B cell (primary cell): ENCODE measurements around the gene BDH2. TPM values are rescaled to one million over a fixed set of nuclear protein-coding genes. Genes with fewer than 3 reads are reported as not detected.

Experiments
- ATAC-seq: fragments of 200-7000 bp; cut with Tn5 transposase; one replicate; pipeline ENCODE4 v1.10.0; 2021; ENCODE audit warnings: low read depth, mild to moderate bottlenecking, moderate number of reproducible peaks, moderate library complexity
- CTCF ChIA-PET: fragments of 350-600 bp; sonication (Branson Sonifier 250); formaldehyde crosslinking; loops from one replicate; lab custom pipeline; 2021; ENCODE audit warnings: antibody characterized with exemption, inconsistent platforms; lab: Charles Lee
- POLR2A ChIA-PET: fragments of 350-600 bp; sonication (Branson Sonifier 250); formaldehyde crosslinking; loops from one replicate; lab custom pipeline; 2021; ENCODE audit warnings: antibody characterized with exemption; lab: Charles Lee
- DNase-seq: peaks from one replicate; pipeline ENCODE4 v3.0.0; 2013
- H2AFZ ChIP-seq: 2 replicates; pipeline ENCODE4 v1.6.1; 2012; ENCODE audit warnings: mild to moderate bottlenecking, low read depth, low read length; ENCODE audit not compliant: insufficient read depth, poor library complexity, severe bottlenecking
- H3K27ac ChIP-seq, 2 donors: 1 replicate in 1 of 2; 2 replicates in 1 of 2; pipeline ENCODE4 v1.5.1; 2012 to 2013; ENCODE audit warnings: low read length in 2 of 2, mild to moderate bottlenecking in 2 of 2, moderate library complexity in 1 of 2
- H3K27me3 ChIP-seq, 4 experiments: fragments of 200-600 bp in 1 of 4; sonication (generic) in 1 of 4; replicated peaks in 1 of 4; 1 replicate in 2 of 4; 2 replicates in 2 of 4; pipeline versions ENCODE4 v1.6.1 to v1.7.0; 2013 to 2016; ENCODE audit warnings: low read length in 3 of 4, mild to moderate bottlenecking in 2 of 4, mixed read lengths in 1 of 4, moderate library complexity in 1 of 4; ENCODE audit not compliant: insufficient read depth in 4 of 4, control insufficient read depth in 3 of 4; ENCODE audit errors: control extremely low read depth in 1 of 4
- H3K36me3 ChIP-seq, 2 experiments: replicated peaks in 1 of 2; 1 replicate in 1 of 2; 2 replicates in 1 of 2; pipeline versions ENCODE4 v1.6.1 to v1.7.1; 2013; ENCODE audit warnings: low read length in 1 of 2; ENCODE audit not compliant: insufficient read depth in 2 of 2, control insufficient read depth in 1 of 2; ENCODE audit errors: control extremely low read depth in 1 of 2, extremely low read depth in 1 of 2
- H3K4me1 ChIP-seq, 2 donors: fragments of 200-600 bp in 1 of 2; sonication (generic) in 1 of 2; 1 replicate in 1 of 2; 2 replicates in 1 of 2; pipeline versions ENCODE4 v1.5.1 to v1.6.1; 2013 to 2017; ENCODE audit warnings: low read length in 2 of 2; ENCODE audit not compliant: control insufficient read depth in 2 of 2, insufficient read depth in 2 of 2
- H3K4me2 ChIP-seq: replicated peaks from 2 replicates; pipeline ENCODE3; 2012; ENCODE audit warnings: mild to moderate bottlenecking, low read depth, low read length; ENCODE audit not compliant: poor library complexity, severe bottlenecking
- H3K4me3 ChIP-seq, 5 experiments: fragments of 200-600 bp in 1 of 5; sonication (generic) in 1 of 5; 1 replicate in 3 of 5; 2 replicates in 2 of 5; pipeline versions ENCODE4 v1.5.1 to v1.7.0; 2011 to 2016; ENCODE audit warnings: low read length in 4 of 5, mild to moderate bottlenecking in 4 of 5, low read depth in 2 of 5, control low read depth in 1 of 5, moderate library complexity in 1 of 5; ENCODE audit not compliant: insufficient read depth in 1 of 5; ENCODE audit errors: control extremely low read depth in 1 of 5, extremely low read depth in 1 of 5
- H3K79me2 ChIP-seq: fragments of 200-600 bp; sonication (generic); one replicate; pipeline ENCODE4 v1.6.0; 2016; ENCODE audit warnings: low read length; ENCODE audit not compliant: control insufficient read depth, insufficient read depth
- H3K9ac ChIP-seq: fragments of 200-600 bp; sonication (generic); 2 replicates; pipeline ENCODE4 v1.6.1; 2017; ENCODE audit warnings: mild to moderate bottlenecking, low read length, moderate library complexity
- H3K9me3 ChIP-seq, 3 donors: one replicate each; pipeline versions ENCODE4 v1.6.1 to v1.7.1; 2013; ENCODE audit warnings: low read length in 2 of 3; ENCODE audit not compliant: control insufficient read depth in 2 of 3, insufficient read depth in 1 of 3; ENCODE audit errors: control extremely low read depth in 1 of 3
- H4K20me1 ChIP-seq: 2 replicates; pipeline ENCODE4 v1.6.0; 2012; ENCODE audit warnings: mild to moderate bottlenecking, low read length; ENCODE audit not compliant: insufficient read depth, control insufficient read depth, poor library complexity, severe bottlenecking
- H3K27ac Mint-ChIP-seq: one replicate; pipeline ENCODE4 v1.8.0; 2021; ENCODE audit warnings: mixed read lengths
- H3K27me3 Mint-ChIP-seq: one replicate; pipeline ENCODE4 v1.8.0; 2021; ENCODE audit warnings: mixed read lengths
- H3K4me1 Mint-ChIP-seq: one replicate; pipeline ENCODE4 v1.8.0; 2021; ENCODE audit warnings: mixed read lengths
- H3K4me3 Mint-ChIP-seq: one replicate; pipeline ENCODE4 v1.8.0; 2021; ENCODE audit warnings: mixed read lengths
- H3K9me3 Mint-ChIP-seq: one replicate; pipeline ENCODE4 v1.8.0; 2022; ENCODE audit warnings: mixed read lengths; ENCODE audit not compliant: insufficient read depth
- CTCF ChIP-seq: fragments of 200-600 bp; IDR thresholded peaks from one replicate; pipeline ENCODE4 v1.8.0; 2022; ENCODE audit warnings: antibody characterized with exemption, mild to moderate bottlenecking
- EZH2 ChIP-seq: IDR thresholded peaks from 2 replicates; pipeline ENCODE4 v1.6.1; 2012; ENCODE audit warnings: borderline replicate concordance, low read depth, mild to moderate bottlenecking, moderate library complexity, low read length; ENCODE audit not compliant: insufficient read depth, poor library complexity, severe bottlenecking
- WGBS: methylation state at CpG from one replicate; pipeline ENCODE4 v1.1.5; 2013; ENCODE audit warnings: missing lambda C conversion rate; ENCODE audit not compliant: insufficient coverage; 5-methylcytosine and 5-hydroxymethylcytosine counted together
- intact Hi-C: fragments of 100-400 bp; cut with micrococcal nuclease; formaldehyde crosslinking; loops from one replicate; pipeline ENCODE4 v1.10.0; 2022
- polyA plus RNA-seq: library from polyadenylated mRNA; depleted of rRNA; stranded (reverse); fragments of >200 nt; gene quantifications from 2 replicates; pipeline ENCODE4 v1.2.3, GENCODE V29; 2012
- total RNA-seq, 2 donors: library from RNA; stranded (reverse); fragments of 120-200 nt in 1 of 2; gene quantifications; 1 replicate in 1 of 2; 2 replicates in 1 of 2; pipeline versions ENCODE4 v1.2.3 to v1.2.4, GENCODE V29; 2013 to 2022

The BDH2 gene
- total and polyA plus RNA-seq, 2 donors (not counting 1 experiment from before 2014, with no cell fraction given), result 8.8 to 9.1 TPM

GRCh38 chr4:103050736-103051436 lies 48.7 kb downstream of the BDH2 start:
- Histone ChIP-seq H3K27ac (no peak overlapping the region), H3K4me1 (no peaks in the 10 kb centered on the region), H3K36me3 (no peaks in the 10 kb centered on the region), H3K4me2 (no peak overlapping the region), H3K9ac (no peak overlapping the region), H3K27me3 (no peaks in the 10 kb centered on the region), H4K20me1 (no peaks in the 10 kb centered on the region), H3K79me2 (no peaks in the 10 kb centered on the region), H3K4me3 (no peak overlapping the region), H3K9me3 (peaks cover 0 to 3% (median 0%) of the 10 kb centered on the region in 3 donors), H2AFZ (no peak overlapping the region)
- Mint-ChIP-seq H3K27ac (no peak overlapping the region), H3K27me3 (no peaks in the 10 kb centered on the region), H3K4me1 (peaks cover 8% of the 10 kb centered on the region), H3K9me3 (no peaks in the 10 kb centered on the region), H3K4me3 (no peak overlapping the region)
- POLR2A ChIA-PET, result no interaction called here
- TF ChIP-seq EZH2 (no peak), CTCF (no peak)
- CTCF ChIA-PET, result interaction anchor here (0.8 to 1.2 kb wide), 3 partner anchors 25 to 41 kb away, joined by 3 read pairs; partner anchors contain the start of gene SLC9B2
- intact Hi-C loops, result no loop called here
- ATAC-seq, result no peak
- WGBS, result 92% methylated on average over 1 of the region's 2 CpGs
- DNase-seq, result no peak
